ENCODE data around the gene MAGEC3.
"Not testable (repeated sequence)": the region's sequence is repeated elsewhere in the genome, so short reads cannot be mapped to it uniquely, and the experiment has no call there.

MAGEC3 gene

GRCh38 chrX:141838016-141838415 lies at the start of gene MAGEC3:
MAGEC3 (plus strand) TSS chrX:141838316; CDS start chrX:141838316, 0 bp downstream.
- DNase-seq: no peak

- DNase-seq: no peak
Measured at GRCh38 chrX:141791856-141792255, 46.3 kb upstream of the MAGEC3 start.

GRCh38 chrX:141811438-141811837 lies 26.7 kb upstream of the MAGEC3 start:
- DNase-seq: no peak

GRCh38 chrX:141814213-141814857 lies 23.8 kb upstream of the MAGEC3 start:
- no peak for DNase-seq

GRCh38 chrX:141815904-141816303 lies 22.2 kb upstream of the MAGEC3 start:
- DNase-seq: no peak

GRCh38 chrX:141832247-141832646 lies 5.9 kb upstream of the MAGEC3 start:
- DNase-seq: no peak

- DNase-seq: no peak
Measured at GRCh38 chrX:141839856-141840255, 1.7 kb downstream of the MAGEC3 start.

GRCh38 chrX:141857479-141857878 lies 19.4 kb downstream of the MAGEC3 start:
- DNase-seq: no peak

GRCh38 chrX:141879616-141880015 lies 41.5 kb downstream of the MAGEC3 start:
- DNase-seq: no peak

- DNase-seq: not testable (repeated sequence)
Measured at GRCh38 chrX:141888811-141889210, 50.7 kb downstream of the MAGEC3 start.

- no peak for DNase-seq
Measured at GRCh38 chrX:141894733-141895132, 56.6 kb downstream of the MAGEC3 start.

- no peak for DNase-seq
Measured at GRCh38 chrX:141897690-141898089, 59.6 kb downstream of the MAGEC3 start.

GRCh38 chrX:141902366-141902765 lies 64.2 kb downstream of the MAGEC3 start:
- DNase-seq: no peak

GRCh38 chrX:141903400-141904155 lies 65.5 kb downstream of the MAGEC3 start, which contains the start of gene MAGEC1:
MAGEC1 (plus strand) TSS chrX:141903894; CDS start chrX:141905073, 1,179 bp downstream.
- DNase-seq: no peak

GRCh38 chrX:141904262-141904661 lies 66.1 kb downstream of the MAGEC3 start:
- no peak for DNase-seq

- no peak for DNase-seq
Measured at GRCh38 chrX:141917801-141918200, 79.7 kb downstream of the MAGEC3 start.

GRCh38 chrX:141924293-141924692 lies 86.2 kb downstream of the MAGEC3 start:
- DNase-seq: no peak

GRCh38 chrX:141928432-141928831 lies 90.3 kb downstream of the MAGEC3 start:
- no peak for DNase-seq

- DNase-seq: no peak
Measured at GRCh38 chrX:141934059-141934641, 96.0 kb downstream of the MAGEC3 start.

- DNase-seq: no peak
Measured at GRCh38 chrX:141935645-141936044, 97.5 kb downstream of the MAGEC3 start.

- no peak for DNase-seq
Measured at GRCh38 chrX:141936080-141936479, 98.0 kb downstream of the MAGEC3 start.

- no peak for DNase-seq
Measured at GRCh38 chrX:141941234-141941633, 103.1 kb downstream of the MAGEC3 start.

GRCh38 chrX:141945426-141945825 lies 107.3 kb downstream of the MAGEC3 start:
- DNase-seq: no peak

GRCh38 chrX:141947350-141947749 lies 109.2 kb downstream of the MAGEC3 start:
- DNase-seq: no peak

All from NCI-H524 treated with DMSO at 0.1 percent for 48 hours (cell line).